Sigmoid colon (tissue), 4 donors: ENCODE results near the gene GSAP.

Source experiments
- CTCF ChIP-seq, 4 experiments: fragments of 450-650 bp in 3 of 4; fragments of 200-600 bp in 1 of 4; IDR thresholded peaks; one replicate each; pipeline ENCODE4 v1.5.1; 2016 to 2019; ENCODE audit warnings: antibody characterized with exemption in 4 of 4, mild to moderate bottlenecking in 3 of 4, moderate library complexity in 2 of 4
- EP300 ChIP-seq, 4 donors: sonication (generic); formaldehyde crosslinking; IDR thresholded peaks; one replicate each; pipeline ENCODE4 v1.6.1; 2017; ENCODE audit warnings: antibody characterized with exemption in 4 of 4

- TF ChIP-seq CTCF (IDR thresholded peaks at IDR 0.05) (no peak), EP300 (IDR thresholded peaks at IDR 0.05) (no peak)
Observed at GRCh38 chr7:77450613-77451012, 34.5 kb upstream of the GSAP start.
